ENCODE measurements around the gene GPR132.
A peak's percentile ranks its signal among the peaks of the same experiment; 100 is the strongest.
"Not testable (repeated sequence)": the region's sequence is repeated elsewhere in the genome, so short reads cannot be mapped to it uniquely, and the experiment has no call there.

The GPR132 gene

DNA sequence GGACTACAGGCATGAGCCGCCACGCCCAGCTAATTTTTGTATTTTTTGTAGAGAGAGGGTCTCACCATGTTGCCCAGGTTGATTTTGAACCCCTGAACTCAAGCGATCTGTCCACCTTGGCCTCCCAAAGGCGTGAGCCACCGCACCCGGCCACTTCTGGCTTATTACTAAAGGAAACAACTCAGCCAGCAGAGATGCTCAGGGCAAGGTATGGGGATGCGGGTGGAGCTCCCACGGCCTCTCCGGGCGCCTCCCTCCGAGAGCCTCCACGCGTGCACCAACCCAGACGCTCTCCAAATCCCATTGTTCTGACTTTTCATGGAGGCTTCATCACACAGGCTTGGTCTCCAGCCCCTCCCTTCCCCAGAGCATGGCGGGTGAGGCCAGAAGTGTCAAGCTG, 6.1 kb upstream of the GPR132 start:
- no peak overlapping the region for H3K9ac ChIP-seq (ENCODE audit: low read length)
- no peaks in the 10 kb centered on the region for H3K9me3 ChIP-seq (ENCODE audit: control insufficient read depth, low read length)
- peaks cover 39% of the 10 kb centered on the region for H3K27me3 ChIP-seq (ENCODE audit: control insufficient read depth, insufficient read depth, low read length)
- H3K4me3 ChIP-seq (ENCODE audit: low read length): no peak overlapping the region
- H3K36me3 ChIP-seq (ENCODE audit: control insufficient read depth, insufficient read depth, low read length): no peaks in the 10 kb centered on the region
- H3K4me1 ChIP-seq (ENCODE audit: control insufficient read depth, insufficient read depth, low read length): peaks cover 7% of the 10 kb centered on the region

GRCh38 chr14:105070760-105071137, 5.5 kb upstream of the GPR132 start:
- peaks cover 6% of the 10 kb centered on the region for H3K4me1 ChIP-seq (ENCODE audit: control insufficient read depth, insufficient read depth, low read length)
- no peak overlapping the region for H3K9ac ChIP-seq (ENCODE audit: low read length)

DNA sequence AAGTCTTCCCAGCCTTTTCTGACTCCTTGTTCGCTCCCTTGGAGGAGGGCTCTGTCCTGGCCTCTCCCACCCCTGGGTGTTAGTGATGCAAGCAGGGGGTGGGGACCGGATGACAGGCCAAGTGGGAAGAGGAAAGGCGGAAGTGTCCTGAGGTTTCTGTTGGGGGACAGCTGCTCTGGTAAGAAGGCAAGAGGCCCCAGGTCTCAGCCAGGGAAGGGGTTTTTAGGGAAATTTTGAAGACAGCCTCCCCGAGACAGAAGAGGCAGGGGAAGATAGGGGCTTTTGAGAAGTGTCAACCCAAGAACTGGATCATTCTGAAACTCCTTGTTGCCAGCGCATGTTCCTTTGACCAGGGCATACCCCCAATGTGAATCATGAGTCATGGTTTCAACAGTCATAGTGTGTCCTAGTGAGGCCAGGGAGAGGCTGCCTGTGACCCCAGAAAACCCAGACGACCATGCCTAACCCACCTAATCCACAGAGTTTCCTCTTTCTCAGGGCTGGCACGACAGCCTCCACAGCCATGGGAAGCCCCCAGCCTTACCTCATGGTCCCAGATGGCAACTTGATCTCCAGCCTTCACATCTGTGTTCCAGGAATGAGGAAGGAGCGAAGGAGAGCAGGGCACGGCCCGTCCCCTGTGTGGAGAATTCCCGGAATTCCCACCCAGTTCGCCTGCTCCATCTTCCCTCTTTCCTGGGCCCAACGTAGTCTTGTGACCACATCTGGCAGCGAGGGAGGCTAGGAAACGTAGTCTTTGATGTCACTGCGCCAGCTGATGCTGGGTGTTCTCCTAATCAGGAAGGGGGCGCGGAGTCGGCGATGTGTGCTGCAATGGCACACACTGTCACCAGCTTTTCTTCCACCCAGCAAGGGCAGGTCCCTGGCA, 4.9 kb upstream of the GPR132 start:
- H3K36me3 ChIP-seq (ENCODE audit: control insufficient read depth, insufficient read depth, low read length): no peaks in the 10 kb centered on the region
- H3K4me3 ChIP-seq (ENCODE audit: low read length): no peak overlapping the region
- no peak overlapping the region for H3K9ac ChIP-seq (ENCODE audit: low read length)
- H3K27me3 ChIP-seq (ENCODE audit: control insufficient read depth, insufficient read depth, low read length): peaks cover 30% of the 10 kb centered on the region
- H3K9me3 ChIP-seq (ENCODE audit: control insufficient read depth, low read length): no peaks in the 10 kb centered on the region
- peaks cover 7% of the 10 kb centered on the region for H3K4me1 ChIP-seq (ENCODE audit: control insufficient read depth, insufficient read depth, low read length)

More at GRCh38 chr14:105070760-105071137, 5.5 kb upstream of the GPR132 start:
- H3K27me3 ChIP-seq (ENCODE audit: control insufficient read depth, insufficient read depth, low read length): peaks cover 33% of the 10 kb centered on the region
- H3K36me3 ChIP-seq (ENCODE audit: control insufficient read depth, insufficient read depth, low read length): no peaks in the 10 kb centered on the region
- no peaks in the 10 kb centered on the region for H3K9me3 ChIP-seq (ENCODE audit: control insufficient read depth, low read length)
- no peak overlapping the region for H3K4me3 ChIP-seq (ENCODE audit: low read length)

DNA sequence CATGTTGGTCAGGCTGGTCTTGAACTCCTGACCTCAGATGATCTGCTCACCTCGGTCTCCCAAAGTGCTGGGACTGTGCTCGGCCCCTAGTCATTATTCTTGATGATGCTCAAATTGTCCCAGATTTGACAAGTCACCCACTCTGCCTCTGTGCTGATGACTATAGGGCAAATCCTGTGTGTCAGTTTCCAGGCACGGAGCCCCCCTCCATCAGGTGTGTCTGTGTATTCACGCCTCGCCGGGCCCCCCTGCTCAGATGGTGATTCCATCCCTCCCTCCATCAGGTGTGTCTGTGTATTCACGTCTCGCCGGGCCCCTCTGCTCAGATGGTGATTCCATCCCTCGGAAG, 4.3 kb upstream of the GPR132 start:
- H3K9ac ChIP-seq (ENCODE audit: low read length): no peak overlapping the region
- no peaks in the 10 kb centered on the region for H3K36me3 ChIP-seq (ENCODE audit: control insufficient read depth, insufficient read depth, low read length)
- no peak overlapping the region for H3K4me3 ChIP-seq (ENCODE audit: low read length)
- peaks cover 13% of the 10 kb centered on the region for H3K4me1 ChIP-seq (ENCODE audit: control insufficient read depth, insufficient read depth, low read length)
- no peaks in the 10 kb centered on the region for H3K9me3 ChIP-seq (ENCODE audit: control insufficient read depth, low read length)
- H3K27me3 ChIP-seq (ENCODE audit: control insufficient read depth, insufficient read depth, low read length): peaks cover 27% of the 10 kb centered on the region

GRCh38 chr14:105068818-105069217, 3.6 kb upstream of the GPR132 start:
- Histone ChIP-seq H3K4me3 (ENCODE audit: low read length) (no peak overlapping the region), H3K9ac (ENCODE audit: low read length) (no peak overlapping the region), H3K36me3 (ENCODE audit: control insufficient read depth, insufficient read depth, low read length) (no peaks in the 10 kb centered on the region), H3K9me3 (ENCODE audit: control insufficient read depth, low read length) (no peaks in the 10 kb centered on the region), H3K4me1 (ENCODE audit: control insufficient read depth, insufficient read depth, low read length) (peaks cover 13% of the 10 kb centered on the region), H3K27me3 (ENCODE audit: control insufficient read depth, insufficient read depth, low read length) (peaks cover 21% of the 10 kb centered on the region)

DNA sequence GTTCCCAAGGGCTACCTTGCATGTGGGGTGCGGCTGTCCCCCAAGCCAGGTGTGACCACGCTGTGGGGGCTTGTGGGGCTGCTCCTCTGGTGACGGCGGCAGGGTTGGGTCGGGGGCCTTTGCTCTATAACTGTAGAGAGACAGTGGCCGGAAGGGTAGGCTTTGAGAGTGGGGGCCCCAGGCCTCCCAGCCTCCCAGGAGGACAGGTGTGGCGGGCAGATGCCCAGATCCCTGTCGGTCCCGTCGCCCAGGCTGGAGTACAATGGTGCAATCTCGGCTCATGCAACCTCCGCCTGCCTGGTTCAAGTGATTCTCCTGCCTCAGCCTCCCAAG, 2.7 kb upstream of the GPR132 start:
- Histone ChIP-seq H3K4me3 (ENCODE audit: low read length) (no peak overlapping the region), H3K9me3 (ENCODE audit: control insufficient read depth, low read length) (no peaks in the 10 kb centered on the region), H3K9ac (ENCODE audit: low read length) (no peak overlapping the region), H3K4me1 (ENCODE audit: control insufficient read depth, insufficient read depth, low read length) (peaks cover 13% of the 10 kb centered on the region), H3K36me3 (ENCODE audit: control insufficient read depth, insufficient read depth, low read length) (no peaks in the 10 kb centered on the region), H3K27me3 (ENCODE audit: control insufficient read depth, insufficient read depth, low read length) (peaks cover 12% of the 10 kb centered on the region)

DNA sequence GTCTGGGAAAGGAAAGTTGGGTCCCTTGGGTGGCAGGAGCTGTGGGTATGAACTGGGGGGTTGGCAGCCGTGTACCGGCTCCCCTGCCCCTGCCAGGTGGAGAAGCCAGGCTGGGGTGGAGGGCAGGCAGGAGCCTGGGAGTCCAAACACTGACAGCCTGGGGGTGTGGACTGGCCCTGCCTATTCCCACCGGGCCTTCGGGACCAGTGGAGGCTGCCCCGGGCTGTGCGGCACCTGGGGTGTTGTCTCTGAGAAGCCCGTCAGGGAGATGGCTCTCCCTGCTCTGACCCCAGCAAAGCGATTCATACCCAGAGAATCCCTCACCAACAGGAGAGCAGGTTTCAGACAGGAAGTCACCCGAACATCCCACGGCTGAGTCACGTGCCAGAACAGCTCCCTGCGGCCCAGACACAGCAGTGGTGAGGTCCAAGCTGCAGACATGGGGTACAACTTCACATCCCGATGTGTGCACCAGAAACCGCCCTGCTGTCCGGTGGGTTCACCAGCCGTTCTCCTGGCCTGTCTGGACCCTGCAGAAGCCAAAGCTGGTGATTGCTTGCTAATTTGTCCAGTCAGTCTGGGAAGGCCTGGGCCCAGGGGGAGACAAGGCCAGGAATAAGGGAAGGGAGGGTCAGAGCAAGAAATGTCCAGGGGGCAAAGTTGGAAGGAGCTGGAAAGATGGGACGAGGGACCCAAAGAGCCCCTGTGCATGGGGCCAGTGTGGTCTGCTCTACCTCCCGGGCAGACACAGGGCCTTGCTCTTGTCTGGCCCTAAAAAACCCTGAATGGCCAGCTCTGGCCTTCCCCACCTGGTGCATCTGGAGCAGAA, 2.1 kb upstream of the GPR132 start:
- H3K4me3 ChIP-seq (ENCODE audit: low read length): no peak overlapping the region
- H3K9me3 ChIP-seq (ENCODE audit: control insufficient read depth, low read length): no peaks in the 10 kb centered on the region
- H3K36me3 ChIP-seq (ENCODE audit: control insufficient read depth, insufficient read depth, low read length): no peaks in the 10 kb centered on the region
- H3K27me3 ChIP-seq (ENCODE audit: control insufficient read depth, insufficient read depth, low read length): peaks cover 6% of the 10 kb centered on the region
- peaks cover 13% of the 10 kb centered on the region for H3K4me1 ChIP-seq (ENCODE audit: control insufficient read depth, insufficient read depth, low read length)
- H3K9ac ChIP-seq (ENCODE audit: low read length): no peak overlapping the region

GRCh38 chr14:105066240-105067071, 1.2 kb upstream of the GPR132 start:
- no peaks in the 10 kb centered on the region for H3K36me3 ChIP-seq (ENCODE audit: control insufficient read depth, insufficient read depth, low read length)
- peaks cover 3% of the 10 kb centered on the region for H3K27me3 ChIP-seq (ENCODE audit: control insufficient read depth, insufficient read depth, low read length)
- peaks cover 13% of the 10 kb centered on the region for H3K4me1 ChIP-seq (ENCODE audit: control insufficient read depth, insufficient read depth, low read length)
- H3K4me3 ChIP-seq (ENCODE audit: low read length): no peak overlapping the region
- H3K9me3 ChIP-seq (ENCODE audit: control insufficient read depth, low read length): no peaks in the 10 kb centered on the region
- H3K9ac ChIP-seq (ENCODE audit: low read length): no peak overlapping the region

DNA sequence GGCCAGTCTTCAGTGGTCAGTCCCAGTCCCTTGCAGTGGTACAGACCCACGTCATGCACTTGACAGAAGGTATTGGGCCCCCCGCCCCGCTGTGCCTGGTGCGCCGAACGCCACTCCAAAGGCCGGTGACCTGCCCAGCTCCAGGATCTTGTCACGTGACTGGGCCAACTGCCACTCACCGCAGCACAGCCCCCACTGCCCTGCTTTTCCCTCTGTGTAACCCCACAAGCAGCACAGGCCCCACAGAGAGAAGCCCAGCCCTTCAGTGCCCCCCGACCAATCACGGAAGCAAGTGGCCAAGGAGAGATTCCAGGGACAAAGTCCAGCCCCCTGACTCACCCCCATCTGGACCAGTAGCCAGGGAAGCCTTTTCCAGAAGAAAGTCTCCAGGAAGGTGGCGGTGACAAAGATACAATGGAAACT, 498 bp downstream of the GPR132 start:
- Histone ChIP-seq H3K27me3 (ENCODE audit: control insufficient read depth, insufficient read depth, low read length) (no peaks in the 10 kb centered on the region), H3K9ac (ENCODE audit: low read length) (peak overlapping the region; percentile 57), H3K4me3 (ENCODE audit: low read length) (no peak overlapping the region), H3K36me3 (ENCODE audit: control insufficient read depth, insufficient read depth, low read length) (no peaks in the 10 kb centered on the region), H3K4me1 (ENCODE audit: control insufficient read depth, insufficient read depth, low read length) (peaks cover 19% of the 10 kb centered on the region), H3K9me3 (ENCODE audit: control insufficient read depth, low read length) (no peaks in the 10 kb centered on the region)

DNA sequence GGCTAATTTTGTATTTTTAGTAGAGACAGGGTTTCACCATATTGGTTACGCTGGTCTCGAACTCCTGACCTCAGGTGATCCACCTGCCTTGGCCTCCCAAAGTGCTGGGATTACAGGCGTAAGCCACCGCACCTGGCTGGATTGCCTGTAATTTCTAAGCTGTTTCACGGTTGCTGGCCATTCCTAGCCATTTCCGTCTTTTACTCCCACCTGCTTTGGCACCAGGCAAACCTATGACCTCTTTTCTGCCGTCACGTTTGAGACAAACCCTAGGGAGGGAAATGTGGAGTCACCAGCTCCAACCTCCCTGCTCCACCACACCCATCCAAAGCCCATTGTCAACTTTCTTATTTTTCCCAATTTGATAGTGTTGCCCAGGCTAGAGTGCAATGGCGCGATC, 1.2 kb downstream of the GPR132 start:
- peaks cover 20% of the 10 kb centered on the region for H3K4me1 ChIP-seq (ENCODE audit: control insufficient read depth, insufficient read depth, low read length)
- no peak overlapping the region for H3K9ac ChIP-seq (ENCODE audit: low read length)
- H3K9me3 ChIP-seq (ENCODE audit: control insufficient read depth, low read length): no peaks in the 10 kb centered on the region
- H3K4me3 ChIP-seq (ENCODE audit: low read length): no peak overlapping the region
- H3K36me3 ChIP-seq (ENCODE audit: control insufficient read depth, insufficient read depth, low read length): no peaks in the 10 kb centered on the region
- H3K27me3 ChIP-seq (ENCODE audit: control insufficient read depth, insufficient read depth, low read length): no peaks in the 10 kb centered on the region

- not testable (repeated sequence) for H3K4me3 ChIP-seq (ENCODE audit: low read length); H3K9ac ChIP-seq (ENCODE audit: low read length); H3K36me3 ChIP-seq (ENCODE audit: control insufficient read depth, insufficient read depth, low read length); H3K9me3 ChIP-seq (ENCODE audit: control insufficient read depth, low read length); H3K27me3 ChIP-seq (ENCODE audit: control insufficient read depth, insufficient read depth, low read length)
- peaks cover 20% of the 10 kb centered on the region for H3K4me1 ChIP-seq (ENCODE audit: control insufficient read depth, insufficient read depth, low read length)
These were observed 1.7 kb downstream of the GPR132 start for GRCh38 chr14:105063506-105063905.

GRCh38 chr14:105063056-105063455, 2.2 kb downstream of the GPR132 start:
- Histone ChIP-seq H3K4me1 (ENCODE audit: control insufficient read depth, insufficient read depth, low read length) (peaks cover 20% of the 10 kb centered on the region), H3K9ac (ENCODE audit: low read length) (no peak overlapping the region), H3K4me3 (ENCODE audit: low read length) (no peak overlapping the region)

More at GRCh38 chr14:105063056-105063455, 2.2 kb downstream of the GPR132 start:
- H3K36me3 ChIP-seq (ENCODE audit: control insufficient read depth, insufficient read depth, low read length): no peaks in the 10 kb centered on the region
- no peaks in the 10 kb centered on the region for H3K27me3 ChIP-seq (ENCODE audit: control insufficient read depth, insufficient read depth, low read length)
- no peaks in the 10 kb centered on the region for H3K9me3 ChIP-seq (ENCODE audit: control insufficient read depth, low read length)
